Measurements from ENCODE around the gene SNED1. TPM values are rescaled to one million over a fixed set of nuclear protein-coding genes. Genes with fewer than 3 reads are reported as not detected.

The SNED1 gene
- total and polyA plus RNA-seq, 2 experiments from 2014 or later: 1.5 to 2.8 TPM

DNA sequence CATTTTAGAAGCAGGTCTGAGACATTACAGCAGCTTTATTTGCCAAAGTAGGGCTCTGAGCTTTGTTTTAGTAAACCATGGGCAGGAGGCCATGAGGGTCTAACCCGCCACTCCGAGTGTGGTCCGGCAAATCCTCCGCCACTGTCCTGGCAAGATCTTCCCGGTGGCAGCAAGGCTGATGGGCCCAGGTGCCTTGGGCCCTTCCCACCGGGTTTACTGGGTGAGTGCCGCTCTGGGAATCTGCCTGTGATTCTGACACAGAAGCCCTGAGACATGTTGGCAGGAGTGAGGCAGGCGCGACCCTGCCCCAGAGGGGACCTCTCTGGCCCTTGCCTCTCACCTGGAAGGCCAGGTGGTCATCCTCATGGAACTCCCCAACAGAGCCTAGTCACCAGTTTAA lies 73.7 kb downstream of the SNED1 start:
- DNase-seq (ENCODE audit: low spot score) (no peak), ATAC-seq (no peak)
- no peaks in the 10 kb centered on the region for H3F3A ChIP-seq (replicated peaks; ENCODE audit: low read depth)
- H3K36me3 ChIP-seq (ENCODE audit: insufficient read depth): no peaks in the 10 kb centered on the region
- H3K9me2 ChIP-seq (ENCODE audit: insufficient read depth): no peaks in the 10 kb centered on the region
- H3K4me3 ChIP-seq: no peak overlapping the region
- Mint-ChIP-seq H3K9me3 (no peaks in the 10 kb centered on the region), H3K36me3 (ENCODE audit: low read depth) (no peaks in the 10 kb centered on the region), H3K27ac (0 out of 2 replicates have a peak overlapping the region, but pooled peaks have one; percentile 59), H3K4me3 (no peak overlapping the region), H3K4me1 (peaks cover 4% of the 10 kb centered on the region), H3K27me3 (ENCODE audit: insufficient read depth, low read depth, poor library complexity) (peaks cover 17% of the 10 kb centered on the region)
- H3K4me1 ChIP-seq (ENCODE audit: insufficient read depth): no peaks in the 10 kb centered on the region
- no peaks in the 10 kb centered on the region for H4K20me1 ChIP-seq (replicated peaks; ENCODE audit: insufficient read depth)
- no peak overlapping the region for H3K27ac ChIP-seq (ENCODE audit: low read depth)
- no peak overlapping the region for H2AFZ ChIP-seq
- H3K4me2 ChIP-seq: no peak overlapping the region
- H3K27me3 ChIP-seq (ENCODE audit: insufficient read depth): no peaks in the 10 kb centered on the region
- H3K79me2 ChIP-seq (replicated peaks; ENCODE audit: insufficient read depth): no peaks in the 10 kb centered on the region
- TF ChIP-seq, protein P1, sequence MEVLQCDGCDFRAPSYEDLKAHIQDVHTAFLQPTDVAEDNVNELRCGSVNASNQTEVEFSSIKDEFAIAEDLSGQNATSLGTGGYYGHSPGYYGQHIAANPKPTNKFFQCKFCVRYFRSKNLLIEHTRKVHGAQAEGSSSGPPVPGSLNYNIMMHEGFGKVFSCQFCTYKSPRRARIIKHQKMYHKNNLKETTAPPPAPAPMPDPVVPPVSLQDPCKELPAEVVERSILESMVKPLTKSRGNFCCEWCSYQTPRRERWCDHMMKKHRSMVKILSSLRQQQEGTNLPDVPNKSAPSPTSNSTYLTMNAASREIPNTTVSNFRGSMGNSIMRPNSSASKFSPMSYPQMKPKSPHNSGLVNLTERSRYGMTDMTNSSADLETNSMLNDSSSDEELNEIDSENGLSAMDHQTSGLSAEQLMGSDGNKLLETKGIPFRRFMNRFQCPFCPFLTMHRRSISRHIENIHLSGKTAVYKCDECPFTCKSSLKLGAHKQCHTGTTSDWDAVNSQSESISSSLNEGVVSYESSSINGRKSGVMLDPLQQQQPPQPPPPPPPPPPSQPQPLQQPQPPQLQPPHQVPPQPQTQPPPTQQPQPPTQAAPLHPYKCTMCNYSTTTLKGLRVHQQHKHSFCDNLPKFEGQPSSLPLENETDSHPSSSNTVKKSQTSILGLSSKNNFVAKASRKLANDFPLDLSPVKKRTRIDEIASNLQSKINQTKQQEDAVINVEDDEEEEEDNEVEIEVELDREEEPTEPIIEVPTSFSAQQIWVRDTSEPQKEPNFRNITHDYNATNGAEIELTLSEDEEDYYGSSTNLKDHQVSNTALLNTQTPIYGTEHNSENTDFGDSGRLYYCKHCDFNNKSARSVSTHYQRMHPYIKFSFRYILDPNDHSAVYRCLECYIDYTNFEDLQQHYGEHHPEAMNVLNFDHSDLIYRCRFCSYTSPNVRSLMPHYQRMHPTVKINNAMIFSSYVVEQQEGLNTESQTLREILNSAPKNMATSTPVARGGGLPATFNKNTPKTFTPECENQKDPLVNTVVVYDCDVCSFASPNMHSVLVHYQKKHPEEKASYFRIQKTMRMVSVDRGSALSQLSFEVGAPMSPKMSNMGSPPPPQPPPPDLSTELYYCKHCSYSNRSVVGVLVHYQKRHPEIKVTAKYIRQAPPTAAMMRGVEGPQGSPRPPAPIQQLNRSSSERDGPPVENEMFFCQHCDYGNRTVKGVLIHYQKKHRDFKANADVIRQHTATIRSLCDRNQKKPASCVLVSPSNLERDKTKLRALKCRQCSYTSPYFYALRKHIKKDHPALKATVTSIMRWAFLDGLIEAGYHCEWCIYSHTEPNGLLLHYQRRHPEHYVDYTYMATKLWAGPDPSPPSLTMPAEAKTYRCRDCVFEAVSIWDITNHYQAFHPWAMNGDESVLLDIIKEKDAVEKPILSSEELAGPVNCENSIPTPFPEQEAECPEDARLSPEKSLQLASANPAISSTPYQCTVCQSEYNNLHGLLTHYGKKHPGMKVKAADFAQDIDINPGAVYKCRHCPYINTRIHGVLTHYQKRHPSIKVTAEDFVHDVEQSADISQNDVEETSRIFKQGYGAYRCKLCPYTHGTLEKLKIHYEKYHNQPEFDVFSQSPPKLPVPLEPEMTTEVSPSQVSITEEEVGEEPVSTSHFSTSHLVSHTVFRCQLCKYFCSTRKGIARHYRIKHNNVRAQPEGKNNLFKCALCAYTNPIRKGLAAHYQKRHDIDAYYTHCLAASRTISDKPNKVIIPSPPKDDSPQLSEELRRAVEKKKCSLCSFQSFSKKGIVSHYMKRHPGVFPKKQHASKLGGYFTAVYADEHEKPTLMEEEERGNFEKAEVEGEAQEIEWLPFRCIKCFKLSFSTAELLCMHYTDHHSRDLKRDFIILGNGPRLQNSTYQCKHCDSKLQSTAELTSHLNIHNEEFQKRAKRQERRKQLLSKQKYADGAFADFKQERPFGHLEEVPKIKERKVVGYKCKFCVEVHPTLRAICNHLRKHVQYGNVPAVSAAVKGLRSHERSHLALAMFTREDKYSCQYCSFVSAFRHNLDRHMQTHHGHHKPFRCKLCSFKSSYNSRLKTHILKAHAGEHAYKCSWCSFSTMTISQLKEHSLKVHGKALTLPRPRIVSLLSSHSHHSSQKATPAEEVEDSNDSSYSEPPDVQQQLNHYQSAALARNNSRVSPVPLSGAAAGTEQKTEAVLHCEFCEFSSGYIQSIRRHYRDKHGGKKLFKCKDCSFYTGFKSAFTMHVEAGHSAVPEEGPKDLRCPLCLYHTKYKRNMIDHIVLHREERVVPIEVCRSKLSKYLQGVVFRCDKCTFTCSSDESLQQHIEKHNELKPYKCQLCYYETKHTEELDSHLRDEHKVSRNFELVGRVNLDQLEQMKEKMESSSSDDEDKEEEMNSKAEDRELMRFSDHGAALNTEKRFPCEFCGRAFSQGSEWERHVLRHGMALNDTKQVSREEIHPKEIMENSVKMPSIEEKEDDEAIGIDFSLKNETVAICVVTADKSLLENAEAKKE (CRISPR knock-in tag; IDR thresholded peaks at IDR 0.05): no peak
- TF ChIP-seq, protein P2, sequence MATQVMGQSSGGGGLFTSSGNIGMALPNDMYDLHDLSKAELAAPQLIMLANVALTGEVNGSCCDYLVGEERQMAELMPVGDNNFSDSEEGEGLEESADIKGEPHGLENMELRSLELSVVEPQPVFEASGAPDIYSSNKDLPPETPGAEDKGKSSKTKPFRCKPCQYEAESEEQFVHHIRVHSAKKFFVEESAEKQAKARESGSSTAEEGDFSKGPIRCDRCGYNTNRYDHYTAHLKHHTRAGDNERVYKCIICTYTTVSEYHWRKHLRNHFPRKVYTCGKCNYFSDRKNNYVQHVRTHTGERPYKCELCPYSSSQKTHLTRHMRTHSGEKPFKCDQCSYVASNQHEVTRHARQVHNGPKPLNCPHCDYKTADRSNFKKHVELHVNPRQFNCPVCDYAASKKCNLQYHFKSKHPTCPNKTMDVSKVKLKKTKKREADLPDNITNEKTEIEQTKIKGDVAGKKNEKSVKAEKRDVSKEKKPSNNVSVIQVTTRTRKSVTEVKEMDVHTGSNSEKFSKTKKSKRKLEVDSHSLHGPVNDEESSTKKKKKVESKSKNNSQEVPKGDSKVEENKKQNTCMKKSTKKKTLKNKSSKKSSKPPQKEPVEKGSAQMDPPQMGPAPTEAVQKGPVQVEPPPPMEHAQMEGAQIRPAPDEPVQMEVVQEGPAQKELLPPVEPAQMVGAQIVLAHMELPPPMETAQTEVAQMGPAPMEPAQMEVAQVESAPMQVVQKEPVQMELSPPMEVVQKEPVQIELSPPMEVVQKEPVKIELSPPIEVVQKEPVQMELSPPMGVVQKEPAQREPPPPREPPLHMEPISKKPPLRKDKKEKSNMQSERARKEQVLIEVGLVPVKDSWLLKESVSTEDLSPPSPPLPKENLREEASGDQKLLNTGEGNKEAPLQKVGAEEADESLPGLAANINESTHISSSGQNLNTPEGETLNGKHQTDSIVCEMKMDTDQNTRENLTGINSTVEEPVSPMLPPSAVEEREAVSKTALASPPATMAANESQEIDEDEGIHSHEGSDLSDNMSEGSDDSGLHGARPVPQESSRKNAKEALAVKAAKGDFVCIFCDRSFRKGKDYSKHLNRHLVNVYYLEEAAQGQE (IDR thresholded peaks at IDR 0.05; ENCODE audit: unreplicated experiment): no peak
- TF ChIP-seq EZH2 (IDR thresholded peaks at IDR 0.05; ENCODE audit: low read depth, unreplicated experiment) (no peak), POLR2AphosphoS5 (IDR thresholded peaks at IDR 0.05; ENCODE audit: low read depth) (no peak), ZNF331 (CRISPR knock-in tag; IDR thresholded peaks at IDR 0.05; ENCODE audit: low read depth) (no peak), JUNB (IDR thresholded peaks at IDR 0.05; ENCODE audit: unreplicated experiment) (no peak), CREB1 (CRISPR knock-in tag; IDR thresholded peaks at IDR 0.05; ENCODE audit: low read depth) (no peak), NANOG (IDR thresholded peaks at IDR 0.05; ENCODE audit: borderline replicate concordance) (no peak), ZNF114 (CRISPR knock-in tag; IDR thresholded peaks at IDR 0.05) (no peak), EZH2phosphoT487 (IDR thresholded peaks at IDR 0.05; ENCODE audit: unreplicated experiment) (no peak), STAT1 (IDR thresholded peaks at IDR 0.05; ENCODE audit: unreplicated experiment) (no peak)
- TF ChIP-seq, protein P3, sequence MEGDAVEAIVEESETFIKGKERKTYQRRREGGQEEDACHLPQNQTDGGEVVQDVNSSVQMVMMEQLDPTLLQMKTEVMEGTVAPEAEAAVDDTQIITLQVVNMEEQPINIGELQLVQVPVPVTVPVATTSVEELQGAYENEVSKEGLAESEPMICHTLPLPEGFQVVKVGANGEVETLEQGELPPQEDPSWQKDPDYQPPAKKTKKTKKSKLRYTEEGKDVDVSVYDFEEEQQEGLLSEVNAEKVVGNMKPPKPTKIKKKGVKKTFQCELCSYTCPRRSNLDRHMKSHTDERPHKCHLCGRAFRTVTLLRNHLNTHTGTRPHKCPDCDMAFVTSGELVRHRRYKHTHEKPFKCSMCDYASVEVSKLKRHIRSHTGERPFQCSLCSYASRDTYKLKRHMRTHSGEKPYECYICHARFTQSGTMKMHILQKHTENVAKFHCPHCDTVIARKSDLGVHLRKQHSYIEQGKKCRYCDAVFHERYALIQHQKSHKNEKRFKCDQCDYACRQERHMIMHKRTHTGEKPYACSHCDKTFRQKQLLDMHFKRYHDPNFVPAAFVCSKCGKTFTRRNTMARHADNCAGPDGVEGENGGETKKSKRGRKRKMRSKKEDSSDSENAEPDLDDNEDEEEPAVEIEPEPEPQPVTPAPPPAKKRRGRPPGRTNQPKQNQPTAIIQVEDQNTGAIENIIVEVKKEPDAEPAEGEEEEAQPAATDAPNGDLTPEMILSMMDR (conservative IDR thresholded peaks at IDR 0.05; ENCODE audit: low read depth in 2 of 2): no peak
- TF ChIP-seq, protein P4, sequence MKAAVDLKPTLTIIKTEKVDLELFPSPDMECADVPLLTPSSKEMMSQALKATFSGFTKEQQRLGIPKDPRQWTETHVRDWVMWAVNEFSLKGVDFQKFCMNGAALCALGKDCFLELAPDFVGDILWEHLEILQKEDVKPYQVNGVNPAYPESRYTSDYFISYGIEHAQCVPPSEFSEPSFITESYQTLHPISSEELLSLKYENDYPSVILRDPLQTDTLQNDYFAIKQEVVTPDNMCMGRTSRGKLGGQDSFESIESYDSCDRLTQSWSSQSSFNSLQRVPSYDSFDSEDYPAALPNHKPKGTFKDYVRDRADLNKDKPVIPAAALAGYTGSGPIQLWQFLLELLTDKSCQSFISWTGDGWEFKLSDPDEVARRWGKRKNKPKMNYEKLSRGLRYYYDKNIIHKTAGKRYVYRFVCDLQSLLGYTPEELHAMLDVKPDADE (IDR thresholded peaks at IDR 0.05): no peak

Measured in GM23338 (cell line).